GM21717 (cell line): ENCODE results near the gene RNFT2.
A peak's percentile ranks its signal among the peaks of the same experiment; 100 is the strongest.

Experiments used
- ATAC-seq: cut with Tn5 transposase; IDR thresholded peaks from one replicate; pipeline ENCODE4 v1.9.1; 2021; ENCODE audit warnings: mild to moderate bottlenecking, moderate library complexity; ENCODE audit not compliant: unreplicated experiment

The RNFT2 gene

DNA sequence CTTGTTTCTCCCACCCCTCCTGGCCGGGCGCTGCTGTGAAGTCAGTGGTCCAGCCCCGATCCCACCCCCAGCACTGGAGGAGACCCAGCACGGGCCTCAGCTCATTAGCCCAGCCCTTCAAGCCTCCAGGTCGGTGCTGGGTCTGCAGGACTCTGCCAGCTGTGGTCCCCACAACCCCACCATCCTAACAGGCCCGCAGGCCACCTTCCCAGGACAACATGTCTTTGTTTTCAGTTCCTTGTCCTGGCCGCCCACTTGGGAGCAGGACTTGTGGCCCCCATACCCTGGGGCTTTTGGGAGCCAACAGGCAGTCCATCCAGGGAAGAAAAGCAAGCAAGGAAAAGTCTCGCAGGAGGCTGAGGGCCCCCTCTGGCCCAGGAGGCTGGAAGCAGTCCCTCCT is 83.2 kb downstream of the RNFT2 start:
- no peak for ATAC-seq

GRCh38 chr12:116827432-116827831 is 89.3 kb downstream of the RNFT2 start:
- ATAC-seq: no peak

DNA sequence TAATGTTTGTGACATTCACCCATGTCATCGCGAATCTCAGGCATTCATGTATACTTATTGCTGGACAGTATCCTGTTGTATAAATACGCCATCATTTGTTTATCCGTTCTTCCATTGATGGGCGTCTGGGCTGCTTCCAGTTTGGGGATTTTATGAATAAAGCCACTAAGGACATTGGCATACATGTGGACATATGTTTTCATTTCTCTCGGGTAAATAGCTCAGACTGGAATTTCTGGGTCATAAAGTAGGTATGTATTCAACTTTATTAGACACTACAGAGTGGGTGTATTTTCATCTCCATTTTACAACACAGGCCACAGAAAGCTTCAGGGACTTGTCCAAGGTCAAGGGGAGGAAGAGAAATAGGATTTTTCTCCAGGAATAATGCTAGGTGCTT is 94.2 kb downstream of the RNFT2 start:
- no peak for ATAC-seq

GRCh38 chr12:116833474-116833873 is 95.4 kb downstream of the RNFT2 start:
- ATAC-seq: no peak

GRCh38 chr12:116835484-116835883 is 97.4 kb downstream of the RNFT2 start:
- no peak for ATAC-seq

GRCh38 chr12:116837097-116837496 is 99.0 kb downstream of the RNFT2 start:
- ATAC-seq: no peak

DNA sequence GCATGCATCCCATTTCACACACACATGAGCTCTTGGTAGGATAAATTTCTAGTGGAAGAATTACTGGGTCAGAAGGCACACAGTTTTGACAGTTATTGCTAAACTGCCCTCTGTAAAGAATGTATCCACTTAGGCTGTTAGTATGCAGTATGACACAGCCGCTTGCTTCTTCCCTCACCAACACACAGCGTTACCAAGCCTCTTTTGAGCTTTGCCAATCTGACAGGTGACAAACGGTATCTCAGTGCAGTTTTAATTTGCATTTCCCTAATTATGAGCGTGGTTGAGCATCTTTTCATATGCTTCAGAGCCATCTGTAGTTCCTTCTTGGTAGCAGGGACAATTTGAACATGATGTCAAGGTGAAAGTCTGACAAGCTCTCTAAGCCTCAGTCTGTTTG is 100.2 kb downstream of the RNFT2 start:
- no peak for ATAC-seq

- ATAC-seq: no peak
These were observed 101.2 kb downstream of the RNFT2 start for GRCh38 chr12:116839287-116839830.

- ATAC-seq: no peak
These were observed 105.0 kb downstream of the RNFT2 start for GRCh38 chr12:116843085-116843484.

DNA sequence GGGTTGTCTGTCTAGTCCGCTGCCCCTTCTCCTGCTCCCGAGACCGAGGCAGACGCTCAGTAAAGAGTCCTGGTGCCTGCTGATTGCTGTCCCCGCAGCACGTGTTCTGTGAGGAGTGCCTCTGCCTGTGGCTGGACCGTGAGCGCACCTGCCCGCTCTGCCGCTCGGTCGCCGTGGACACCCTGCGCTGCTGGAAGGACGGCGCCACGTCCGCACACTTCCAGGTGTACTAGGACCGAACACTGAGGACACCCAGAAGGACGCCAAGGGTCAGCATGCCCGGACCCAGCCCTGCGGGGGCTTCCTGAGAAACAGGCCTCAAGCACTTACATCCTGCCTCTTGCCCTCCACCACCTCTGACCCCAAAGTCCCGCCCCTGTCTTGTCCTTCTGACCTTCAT is 111.1 kb downstream of the RNFT2 start:
- ATAC-seq: no peak

DNA sequence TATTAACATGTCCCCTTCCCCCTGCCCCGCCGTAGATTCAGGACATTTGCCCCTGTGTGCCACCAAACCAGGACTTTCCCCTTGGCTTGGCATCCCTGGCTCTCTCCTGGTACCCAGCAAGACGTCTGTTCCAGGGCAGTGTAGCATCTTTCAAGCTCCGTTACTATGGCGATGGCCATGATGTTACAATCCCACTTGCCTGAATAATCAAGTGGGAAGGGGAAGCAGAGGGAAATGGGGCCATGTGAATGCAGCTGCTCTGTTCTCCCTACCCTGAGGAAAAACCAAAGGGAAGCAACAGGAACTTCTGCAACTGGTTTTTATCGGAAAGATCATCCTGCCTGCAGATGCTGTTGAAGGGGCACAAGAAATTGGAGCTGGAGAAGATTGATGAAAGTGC is 114.2 kb downstream of the RNFT2 start:
- no peak for ATAC-seq

DNA sequence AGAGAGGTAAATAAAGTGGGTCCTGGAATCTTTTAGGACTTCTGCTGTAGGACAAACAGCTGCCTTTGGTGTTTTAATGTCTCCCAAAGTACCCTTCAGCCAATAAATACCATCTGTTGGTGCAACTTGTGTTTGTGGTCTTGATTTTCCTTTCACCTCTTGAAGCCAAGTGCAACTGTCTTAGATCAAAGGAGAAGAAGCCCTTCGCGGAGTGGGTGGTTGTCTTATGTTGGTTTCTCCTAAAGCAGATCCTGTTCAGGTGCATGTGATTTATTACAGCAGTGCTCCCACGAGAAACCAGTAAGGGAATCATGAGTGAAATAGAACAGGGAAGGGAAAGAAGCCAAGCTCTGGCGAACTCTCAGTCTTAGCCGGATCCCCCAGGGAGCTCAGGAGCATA is 115.4 kb downstream of the RNFT2 start:
- ATAC-seq: no peak

- no peak for ATAC-seq
These were observed 117.8 kb downstream of the RNFT2 start for GRCh38 chr12:116855744-116856470.

- ATAC-seq: no peak
These were observed 118.6 kb downstream of the RNFT2 start for GRCh38 chr12:116856729-116857128.

DNA sequence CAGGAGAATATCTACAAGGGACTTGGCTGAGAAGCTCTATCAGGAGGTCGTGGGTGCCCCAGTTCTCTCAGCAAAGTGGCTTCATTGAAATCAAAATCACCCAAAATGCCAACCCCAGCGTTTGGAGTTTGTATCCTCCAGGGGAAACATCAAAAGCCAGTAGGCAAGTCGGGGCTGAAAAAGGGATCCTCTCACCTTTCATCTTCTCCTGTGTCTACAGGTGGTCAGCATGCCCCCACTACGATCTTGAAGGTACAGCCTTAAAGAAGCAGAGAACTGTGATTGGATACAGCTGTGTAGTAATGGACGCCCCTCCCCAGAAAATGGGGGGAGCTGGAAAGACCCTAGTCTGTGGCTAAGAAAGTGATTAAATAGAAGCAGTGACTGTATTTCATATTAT is 121.0 kb downstream of the RNFT2 start:
- ATAC-seq: no peak

GRCh38 chr12:116860263-116860662 is 122.1 kb downstream of the RNFT2 start:
- no peak for ATAC-seq

GRCh38 chr12:116861320-116861719 is 123.2 kb downstream of the RNFT2 start:
- ATAC-seq: peak; percentile 69

GRCh38 chr12:116862167-116862566 is 124.1 kb downstream of the RNFT2 start:
- ATAC-seq: no peak

- no peak for ATAC-seq
These were observed 125.2 kb downstream of the RNFT2 start for GRCh38 chr12:116863275-116863767.

GRCh38 chr12:116864371-116865160 is 126.5 kb downstream of the RNFT2 start:
- ATAC-seq: no peak

GRCh38 chr12:116867523-116867922 is 129.4 kb downstream of the RNFT2 start:
- ATAC-seq: no peak

DNA sequence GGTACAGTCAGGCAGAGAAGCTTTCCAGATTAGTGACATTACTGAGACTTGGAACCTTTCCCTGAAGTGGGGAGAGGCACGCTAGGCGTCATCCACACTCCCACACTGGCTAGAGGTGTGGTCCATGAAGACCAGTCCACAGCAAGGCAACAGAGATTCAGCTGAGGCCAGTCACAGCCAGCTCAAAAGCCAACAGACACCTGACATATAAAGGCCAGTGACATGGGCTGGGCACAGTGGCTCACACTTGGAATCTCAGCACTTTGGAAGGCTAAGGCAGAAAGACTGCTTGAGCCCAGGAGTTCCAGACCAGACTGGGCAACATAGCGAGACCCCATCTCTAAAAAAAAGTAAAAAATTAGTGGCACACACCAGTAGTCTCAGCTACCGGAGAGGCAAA is 132.2 kb downstream of the RNFT2 start:
- ATAC-seq: no peak
